NCI-H82 treated with DMSO at 0.1 percent for 48 hours (cell line): ENCODE results near the gene MCM3AP.
"Not testable (repeated sequence)": the region's sequence is repeated elsewhere in the genome, so short reads cannot be mapped to it uniquely, and the experiment has no call there.

Experiments used
- DNase-seq: peaks from one replicate; lab custom pipeline; 2025; ENCODE audit not compliant: unreplicated experiment; lab: John Stamatoyannopoulos, UW

Gene MCM3AP

DNA sequence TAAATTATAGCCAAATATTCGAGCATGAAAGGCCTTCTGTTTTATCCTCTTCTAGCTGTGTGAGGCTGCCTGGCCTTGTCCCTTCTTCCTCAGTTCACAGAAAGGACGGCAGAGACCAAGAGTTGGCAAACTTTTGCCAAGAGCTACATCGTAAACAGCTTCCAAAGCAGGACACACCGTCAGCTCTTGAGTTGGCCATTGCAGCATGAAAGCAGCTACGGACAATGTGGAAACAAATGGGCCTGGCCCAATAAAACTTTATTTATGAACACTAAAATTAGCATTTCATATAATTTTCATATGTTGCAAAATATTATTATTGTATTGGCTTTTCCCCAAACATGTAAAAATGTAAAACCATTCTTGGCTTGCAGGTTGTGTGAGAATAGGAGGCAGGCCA, 27.5 kb upstream of the MCM3AP start:
- DNase-seq, result no peak

DNA sequence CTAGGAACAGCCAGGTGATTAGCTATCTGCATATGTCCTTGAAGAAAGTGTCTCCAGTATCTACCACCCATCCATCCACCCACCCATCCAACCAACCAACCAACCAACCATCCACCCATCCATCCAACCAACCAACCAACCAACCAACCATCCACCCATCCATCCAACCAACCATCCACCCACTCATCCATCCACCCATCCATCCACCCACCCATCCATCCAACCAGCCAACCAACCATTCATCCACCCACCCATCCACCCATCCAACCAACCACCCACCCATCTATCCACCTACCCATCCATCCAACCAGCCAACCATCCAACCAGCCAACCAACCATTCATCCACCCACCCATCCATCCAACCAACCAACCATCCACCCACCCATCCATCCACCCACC, 26.2 kb upstream of the MCM3AP start:
- no peak for DNase-seq

GRCh38 chr21:46310260-46310659, 24.8 kb upstream of the MCM3AP start:
- DNase-seq, result not testable (repeated sequence)

DNA sequence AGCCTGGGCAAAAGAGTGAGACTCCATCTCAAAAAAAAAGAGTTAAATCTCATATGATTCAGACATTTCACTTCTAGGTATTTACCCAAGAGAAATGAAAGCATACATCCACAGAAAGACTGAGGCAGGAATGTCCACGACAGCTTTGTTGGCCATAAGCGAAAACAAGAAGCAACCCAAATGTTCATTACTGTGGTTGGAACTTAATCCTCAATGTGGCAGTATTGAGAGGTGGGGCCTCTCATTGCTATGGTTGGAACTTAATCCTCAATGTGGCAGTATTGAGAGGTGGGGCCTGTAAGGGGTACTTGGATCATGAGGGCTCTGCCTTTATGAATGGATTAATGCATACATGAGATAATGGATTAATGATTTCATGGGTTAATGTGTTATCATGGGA, 23.0 kb upstream of the MCM3AP start:
- no peak for DNase-seq

DNA sequence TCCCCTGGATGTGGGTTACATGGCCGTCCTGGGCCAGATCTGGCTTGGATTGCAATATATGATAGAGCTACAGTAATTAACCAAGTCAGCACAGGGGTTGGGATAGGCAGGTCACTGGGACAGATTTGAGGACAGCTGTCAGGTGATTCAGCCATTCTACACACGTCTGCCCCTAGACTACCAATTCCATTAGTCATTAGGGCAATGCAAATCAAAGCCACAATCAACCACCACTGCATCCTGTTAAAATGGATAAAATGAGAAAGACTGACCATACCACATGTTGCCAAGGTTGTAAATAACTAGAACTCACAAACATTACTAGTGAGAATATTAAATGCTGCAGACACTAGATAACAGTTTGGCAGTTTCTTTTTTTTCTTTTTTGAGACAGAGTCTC, 22.2 kb upstream of the MCM3AP start:
- DNase-seq, result no peak

DNA sequence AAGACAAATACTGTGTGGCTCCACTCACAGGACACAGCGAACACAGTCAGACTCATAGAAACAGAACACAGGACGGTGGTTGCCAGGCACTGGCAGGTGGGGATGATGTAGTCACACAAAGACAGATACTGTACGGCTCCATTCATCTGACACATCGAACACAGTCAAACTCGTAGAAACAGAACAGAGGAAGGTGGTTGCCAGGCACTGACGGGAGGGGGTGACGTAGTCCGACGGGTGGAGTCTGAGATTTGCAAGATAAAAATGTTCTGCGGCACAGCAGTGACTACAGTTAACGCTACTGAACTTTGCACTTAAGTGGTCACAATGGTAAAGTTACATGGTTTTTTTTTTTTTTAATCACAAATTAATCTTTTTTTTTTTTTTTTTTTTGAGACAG, 19.5 kb upstream of the MCM3AP start:
- DNase-seq, result no peak

GRCh38 chr21:46304437-46304836, 19.0 kb upstream of the MCM3AP start:
- no peak for DNase-seq

DNA sequence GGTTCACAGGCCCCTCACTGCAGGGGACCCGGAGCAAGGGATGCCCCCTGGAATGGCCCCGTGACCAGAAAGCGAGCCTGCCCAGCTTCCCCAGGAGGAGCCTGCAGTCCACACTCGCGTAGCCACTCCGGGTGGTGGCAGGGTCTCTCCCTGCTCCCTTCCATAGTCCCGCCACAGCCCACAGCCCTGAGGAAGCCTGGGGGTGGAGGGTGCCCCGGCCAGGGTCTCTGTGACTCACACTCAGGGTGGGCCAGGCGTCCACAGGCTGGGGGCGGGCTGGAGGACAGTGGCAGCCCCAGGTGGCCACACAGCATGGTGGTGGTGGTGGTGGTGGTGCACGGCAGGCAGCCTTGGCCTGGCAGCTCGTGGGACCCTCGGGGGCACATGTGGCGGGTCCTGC, 16.3 kb upstream of the MCM3AP start:
- no peak for DNase-seq

- no peak for DNase-seq
Measured at GRCh38 chr21:46299167-46299566, 13.8 kb upstream of the MCM3AP start.

GRCh38 chr21:46297338-46298271, 12.2 kb upstream of the MCM3AP start:
- no peak for DNase-seq

GRCh38 chr21:46295996-46296752, 10.8 kb upstream of the MCM3AP start:
- no peak for DNase-seq

- DNase-seq, result peak; percentile 1
Measured at GRCh38 chr21:46295177-46295770, 9.9 kb upstream of the MCM3AP start.

GRCh38 chr21:46294647-46295176, 9.3 kb upstream of the MCM3AP start:
- no peak for DNase-seq

GRCh38 chr21:46291561-46291960, 6.2 kb upstream of the MCM3AP start:
- no peak for DNase-seq

- DNase-seq, result peak; percentile 8
Measured at GRCh38 chr21:46289655-46290179, 4.3 kb upstream of the MCM3AP start.

DNA sequence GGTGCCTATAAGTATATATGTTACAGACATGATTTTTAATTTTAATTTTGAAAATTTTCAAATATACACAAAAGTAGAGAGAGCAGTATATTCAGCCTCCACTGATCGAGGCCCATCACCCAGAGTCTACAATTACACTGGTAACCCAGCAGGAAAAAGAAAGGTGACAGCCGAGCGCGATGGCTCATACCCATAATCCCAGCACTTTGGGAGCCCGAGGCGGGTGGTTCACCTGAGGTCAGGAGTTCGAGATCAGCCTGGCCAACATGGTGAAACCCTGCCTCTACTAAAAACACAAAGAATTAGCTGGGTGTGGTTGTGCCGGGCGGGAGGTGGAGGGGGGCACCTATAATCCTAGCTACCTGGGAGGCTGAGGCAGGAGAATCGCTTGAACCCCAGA, 2.1 kb upstream of the MCM3AP start:
- no peak for DNase-seq

- no peak for DNase-seq
Measured at GRCh38 chr21:46286648-46287002, 1.2 kb upstream of the MCM3AP start.

DNA sequence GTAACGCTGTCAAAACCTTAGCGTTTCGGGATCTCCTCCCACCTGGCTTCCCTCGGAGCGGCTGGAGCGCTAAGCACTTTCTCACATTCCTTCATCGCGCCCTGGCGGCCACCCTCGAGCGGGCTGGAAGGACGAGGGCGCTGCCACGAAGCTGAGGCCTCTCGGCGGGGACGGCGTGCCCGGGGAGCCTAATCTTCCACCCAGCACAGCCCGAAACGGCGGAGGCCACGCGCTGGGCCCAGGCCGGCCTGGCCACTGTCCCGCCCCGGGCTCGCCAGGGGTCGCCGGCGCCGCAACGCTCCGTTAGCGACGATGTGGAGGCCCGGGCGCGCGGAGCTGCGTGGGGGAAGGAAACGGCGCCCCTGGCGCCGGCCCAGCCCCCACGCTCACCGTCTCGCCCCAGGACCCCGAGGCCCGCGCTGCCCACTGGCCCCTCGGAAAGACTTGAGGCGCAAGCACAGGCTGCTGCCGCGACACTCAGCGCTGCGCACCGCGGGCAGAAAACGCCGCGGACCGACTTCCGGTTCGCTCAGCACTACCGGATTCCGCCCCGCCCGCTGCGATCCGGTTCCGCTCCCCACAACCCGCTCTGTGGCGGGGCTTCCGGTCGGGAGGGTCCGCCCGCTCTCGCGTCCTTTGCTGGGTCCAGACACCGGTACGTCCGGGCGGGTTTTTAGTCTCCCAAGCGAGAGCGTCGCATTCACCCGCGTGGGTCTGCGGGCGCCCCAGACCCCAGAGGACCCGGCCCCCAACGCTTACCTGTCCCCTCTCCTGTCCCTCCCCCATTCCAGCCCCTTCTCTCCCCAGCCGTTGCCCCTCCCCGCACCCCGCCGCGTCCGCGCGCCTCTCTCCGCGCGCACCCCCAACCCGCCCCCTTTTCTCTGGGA, 593 bp upstream of the MCM3AP start, which contains the start of gene YBEY:
Gene YBEY (plus strand): TSS at position 582 of the 887 bp plus-strand sequence. CDS start 572 bp downstream, outside the sequence.
- peak; percentile 63 for DNase-seq

DNA sequence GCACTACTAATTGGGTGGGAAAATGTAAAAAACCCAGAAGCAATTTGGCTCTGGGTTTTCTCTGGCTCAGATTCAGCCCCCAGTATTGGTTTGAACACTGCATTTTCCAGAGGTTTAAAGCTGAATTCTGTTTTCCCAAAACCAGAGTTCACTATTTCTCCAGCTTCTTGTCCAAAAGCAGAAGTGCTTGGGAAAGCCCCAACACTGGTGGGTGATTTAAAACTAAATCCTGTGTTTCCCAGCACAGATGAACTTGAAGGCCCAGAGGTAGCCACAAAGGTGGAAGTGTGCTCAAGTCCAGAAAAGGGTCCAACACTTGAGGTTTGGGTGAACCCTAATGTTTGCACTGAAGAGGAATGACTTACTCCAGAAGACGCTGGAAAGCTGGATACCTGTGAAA, 678 bp downstream of the MCM3AP start:
- no peak for DNase-seq

GRCh38 chr21:46284077-46284644, 1.2 kb downstream of the MCM3AP start:
- DNase-seq, result no peak
